ENCODE data around the gene RXFP1.

Gene RXFP1

DNA sequence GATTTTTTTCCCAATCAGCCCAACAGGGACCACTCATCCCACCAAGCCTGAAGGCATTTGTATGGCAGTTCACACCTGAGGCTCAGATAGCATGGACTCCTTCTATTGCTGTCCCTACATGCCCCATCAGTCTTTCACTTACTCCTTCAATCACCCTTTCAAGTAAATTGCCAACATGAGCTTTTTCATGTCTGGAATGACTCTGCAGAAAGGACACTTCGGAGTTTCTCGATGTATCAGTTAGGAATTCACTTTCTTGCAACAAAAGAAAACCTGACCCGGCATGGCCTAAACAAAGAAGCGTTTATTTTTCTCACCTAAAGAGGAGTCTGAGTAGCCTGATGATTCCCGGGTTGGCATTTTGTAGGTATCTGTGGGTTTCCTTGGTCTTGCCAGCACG, 38.6 kb downstream of the RXFP1 start:
- Histone ChIP-seq H3K79me2 (ENCODE audit: control insufficient read depth, low read length) (no peaks in the 10 kb centered on the region), H3K36me3 (ENCODE audit: control insufficient read depth, low read length) (no peaks in the 10 kb centered on the region)
- TF ChIP-seq EZH2phosphoT487 (IDR thresholded peaks at IDR 0.05; ENCODE audit: borderline replicate concordance, low read length) = no peak
- TF ChIP-seq, protein P1, sequence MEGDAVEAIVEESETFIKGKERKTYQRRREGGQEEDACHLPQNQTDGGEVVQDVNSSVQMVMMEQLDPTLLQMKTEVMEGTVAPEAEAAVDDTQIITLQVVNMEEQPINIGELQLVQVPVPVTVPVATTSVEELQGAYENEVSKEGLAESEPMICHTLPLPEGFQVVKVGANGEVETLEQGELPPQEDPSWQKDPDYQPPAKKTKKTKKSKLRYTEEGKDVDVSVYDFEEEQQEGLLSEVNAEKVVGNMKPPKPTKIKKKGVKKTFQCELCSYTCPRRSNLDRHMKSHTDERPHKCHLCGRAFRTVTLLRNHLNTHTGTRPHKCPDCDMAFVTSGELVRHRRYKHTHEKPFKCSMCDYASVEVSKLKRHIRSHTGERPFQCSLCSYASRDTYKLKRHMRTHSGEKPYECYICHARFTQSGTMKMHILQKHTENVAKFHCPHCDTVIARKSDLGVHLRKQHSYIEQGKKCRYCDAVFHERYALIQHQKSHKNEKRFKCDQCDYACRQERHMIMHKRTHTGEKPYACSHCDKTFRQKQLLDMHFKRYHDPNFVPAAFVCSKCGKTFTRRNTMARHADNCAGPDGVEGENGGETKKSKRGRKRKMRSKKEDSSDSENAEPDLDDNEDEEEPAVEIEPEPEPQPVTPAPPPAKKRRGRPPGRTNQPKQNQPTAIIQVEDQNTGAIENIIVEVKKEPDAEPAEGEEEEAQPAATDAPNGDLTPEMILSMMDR (IDR thresholded peaks at IDR 0.05; ENCODE audit: low read depth, low read length, poor library complexity, severe bottlenecking) = no peak

DNA sequence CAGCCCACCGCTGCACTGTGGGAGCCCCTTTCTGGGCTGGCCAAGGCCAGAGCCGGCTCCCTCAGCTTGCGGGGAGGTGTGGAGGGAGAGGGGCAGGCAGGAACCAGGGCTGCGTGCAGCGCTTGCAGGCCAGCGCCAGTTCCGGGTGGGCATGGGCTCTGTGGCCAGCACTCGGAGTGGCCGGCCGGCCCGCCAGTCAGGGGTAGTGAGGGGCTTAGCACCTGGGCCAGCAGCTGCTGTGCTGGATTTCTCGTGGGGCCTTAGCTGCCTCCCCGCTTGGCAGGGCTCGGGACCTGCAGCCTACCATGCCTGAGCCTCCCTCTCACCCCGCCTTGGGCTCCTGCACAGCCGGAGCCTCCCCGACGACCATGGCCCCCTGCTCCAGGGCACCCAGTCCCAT, 45.2 kb downstream of the RXFP1 start:
- no peak overlapping the region for H3K4me2 ChIP-seq (ENCODE audit: low read length)
- H3K27ac ChIP-seq (ENCODE audit: low read depth, low read length) = no peak overlapping the region
- no peaks in the 10 kb centered on the region for H3K4me1 ChIP-seq (ENCODE audit: control insufficient read depth, low read length)
- no peaks in the 10 kb centered on the region for H4K20me1 ChIP-seq (ENCODE audit: control insufficient read depth, insufficient read depth, low read depth, low read length)
- TF ChIP-seq EZH2phosphoT487 (IDR thresholded peaks at IDR 0.05; ENCODE audit: borderline replicate concordance, low read length) = no peak
- TF ChIP-seq, protein P1 (IDR thresholded peaks at IDR 0.05; ENCODE audit: low read depth, low read length, poor library complexity, severe bottlenecking) = no peak
- H3K9me2 ChIP-seq (replicated peaks; ENCODE audit: control insufficient read depth, low read length) = no peaks in the 10 kb centered on the region
- no peaks in the 10 kb centered on the region for H3K9me3 ChIP-seq (ENCODE audit: control insufficient read depth, insufficient read depth, low read length)
- no peak overlapping the region for H3K4me3 ChIP-seq (ENCODE audit: low read length)
- H3K36me3 ChIP-seq (ENCODE audit: control insufficient read depth, low read length) = no peaks in the 10 kb centered on the region
- H3K27me3 ChIP-seq (ENCODE audit: control insufficient read depth, low read length) = no peaks in the 10 kb centered on the region
- H3F3A ChIP-seq (ENCODE audit: control insufficient read depth, insufficient read depth) = no peaks in the 10 kb centered on the region
- H3K79me2 ChIP-seq (ENCODE audit: control insufficient read depth, low read length) = no peaks in the 10 kb centered on the region

More for the DNA sequence above, 38.6 kb downstream of the RXFP1 start:
- H3K27me3 ChIP-seq (ENCODE audit: control insufficient read depth, low read length) = no peaks in the 10 kb centered on the region
- no peak overlapping the region for H3K27ac ChIP-seq (ENCODE audit: low read depth, low read length)
- H3K4me3 ChIP-seq (ENCODE audit: low read length) = no peak overlapping the region
- H3K4me2 ChIP-seq (ENCODE audit: low read length) = no peak overlapping the region
- no peaks in the 10 kb centered on the region for H3K4me1 ChIP-seq (ENCODE audit: control insufficient read depth, low read length)
- no peaks in the 10 kb centered on the region for H3K9me3 ChIP-seq (ENCODE audit: control insufficient read depth, insufficient read depth, low read length)
- H3K9me2 ChIP-seq (replicated peaks; ENCODE audit: control insufficient read depth, low read length) = no peaks in the 10 kb centered on the region
- H3F3A ChIP-seq (ENCODE audit: control insufficient read depth, insufficient read depth) = no peaks in the 10 kb centered on the region
- no peaks in the 10 kb centered on the region for H4K20me1 ChIP-seq (ENCODE audit: control insufficient read depth, insufficient read depth, low read depth, low read length)

- no peak overlapping the region for H3K27ac ChIP-seq (ENCODE audit: low read depth, low read length)
- H3K4me1 ChIP-seq (ENCODE audit: control insufficient read depth, low read length) = no peaks in the 10 kb centered on the region
- H3K4me2 ChIP-seq (ENCODE audit: low read length) = no peak overlapping the region
- no peaks in the 10 kb centered on the region for H3K9me2 ChIP-seq (replicated peaks; ENCODE audit: control insufficient read depth, low read length)
- H3F3A ChIP-seq (ENCODE audit: control insufficient read depth, insufficient read depth) = no peaks in the 10 kb centered on the region
- TF ChIP-seq EZH2phosphoT487 (IDR thresholded peaks at IDR 0.05; ENCODE audit: borderline replicate concordance, low read length) = no peak
- TF ChIP-seq, protein P1 (IDR thresholded peaks at IDR 0.05; ENCODE audit: low read depth, low read length, poor library complexity, severe bottlenecking) = no peak
- no peaks in the 10 kb centered on the region for H3K27me3 ChIP-seq (ENCODE audit: control insufficient read depth, low read length)
- H3K4me3 ChIP-seq (ENCODE audit: low read length) = no peak overlapping the region
- H3K79me2 ChIP-seq (ENCODE audit: control insufficient read depth, low read length) = no peaks in the 10 kb centered on the region
- no peaks in the 10 kb centered on the region for H3K9me3 ChIP-seq (ENCODE audit: control insufficient read depth, insufficient read depth, low read length)
- H3K36me3 ChIP-seq (ENCODE audit: control insufficient read depth, low read length) = no peaks in the 10 kb centered on the region
- H4K20me1 ChIP-seq (ENCODE audit: control insufficient read depth, insufficient read depth, low read depth, low read length) = no peaks in the 10 kb centered on the region
Observed at GRCh38 chr4:158571736-158572135, 50.1 kb downstream of the RXFP1 start.

DNA sequence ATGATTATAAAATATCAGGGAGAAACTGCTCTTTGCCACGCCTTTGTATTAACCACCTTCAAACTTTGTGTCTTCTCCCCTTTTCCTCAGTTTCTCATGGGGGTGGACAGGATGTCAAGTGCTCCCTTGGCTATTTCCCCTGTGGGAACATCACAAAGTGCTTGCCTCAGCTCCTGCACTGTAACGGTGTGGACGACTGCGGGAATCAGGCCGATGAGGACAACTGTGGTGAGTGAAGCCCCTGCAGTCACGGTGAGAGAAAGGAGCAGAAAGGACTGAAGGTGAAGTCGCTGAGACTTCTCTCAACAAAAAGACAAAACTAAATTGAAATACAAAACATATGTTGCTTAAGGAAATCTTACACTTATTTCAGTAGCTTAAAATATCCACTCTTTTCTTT, 50.9 kb downstream of the RXFP1 start:
- Histone ChIP-seq H3K79me2 (ENCODE audit: control insufficient read depth, low read length) (no peaks in the 10 kb centered on the region), H3K4me3 (ENCODE audit: low read length) (no peak overlapping the region), H3K36me3 (ENCODE audit: control insufficient read depth, low read length) (no peaks in the 10 kb centered on the region), H3K27me3 (ENCODE audit: control insufficient read depth, low read length) (no peaks in the 10 kb centered on the region), H3K4me1 (ENCODE audit: control insufficient read depth, low read length) (no peaks in the 10 kb centered on the region), H3K9me3 (ENCODE audit: control insufficient read depth, insufficient read depth, low read length) (no peaks in the 10 kb centered on the region), H3K9me2 (replicated peaks; ENCODE audit: control insufficient read depth, low read length) (no peaks in the 10 kb centered on the region), H3K4me2 (ENCODE audit: low read length) (no peak overlapping the region), H3F3A (ENCODE audit: control insufficient read depth, insufficient read depth) (no peaks in the 10 kb centered on the region), H3K27ac (ENCODE audit: low read depth, low read length) (no peak overlapping the region), H4K20me1 (ENCODE audit: control insufficient read depth, insufficient read depth, low read depth, low read length) (no peaks in the 10 kb centered on the region)
- no peak for TF ChIP-seq EZH2phosphoT487 (IDR thresholded peaks at IDR 0.05; ENCODE audit: borderline replicate concordance, low read length)
- TF ChIP-seq, protein P1 (IDR thresholded peaks at IDR 0.05; ENCODE audit: low read depth, low read length, poor library complexity, severe bottlenecking) = no peak

All from DOHH2 (cell line).